NCI-H2196 (cell line): ENCODE measurements around the gene TRAPPC10.
"Not testable (repeated sequence)": the region's sequence is repeated elsewhere in the genome, so short reads cannot be mapped to it uniquely, and the experiment has no call there.

Experiments
- DNase-seq: peaks from one replicate; lab custom pipeline; 2025; ENCODE audit not compliant: unreplicated experiment; lab: John Stamatoyannopoulos, UW

The TRAPPC10 gene

DNA sequence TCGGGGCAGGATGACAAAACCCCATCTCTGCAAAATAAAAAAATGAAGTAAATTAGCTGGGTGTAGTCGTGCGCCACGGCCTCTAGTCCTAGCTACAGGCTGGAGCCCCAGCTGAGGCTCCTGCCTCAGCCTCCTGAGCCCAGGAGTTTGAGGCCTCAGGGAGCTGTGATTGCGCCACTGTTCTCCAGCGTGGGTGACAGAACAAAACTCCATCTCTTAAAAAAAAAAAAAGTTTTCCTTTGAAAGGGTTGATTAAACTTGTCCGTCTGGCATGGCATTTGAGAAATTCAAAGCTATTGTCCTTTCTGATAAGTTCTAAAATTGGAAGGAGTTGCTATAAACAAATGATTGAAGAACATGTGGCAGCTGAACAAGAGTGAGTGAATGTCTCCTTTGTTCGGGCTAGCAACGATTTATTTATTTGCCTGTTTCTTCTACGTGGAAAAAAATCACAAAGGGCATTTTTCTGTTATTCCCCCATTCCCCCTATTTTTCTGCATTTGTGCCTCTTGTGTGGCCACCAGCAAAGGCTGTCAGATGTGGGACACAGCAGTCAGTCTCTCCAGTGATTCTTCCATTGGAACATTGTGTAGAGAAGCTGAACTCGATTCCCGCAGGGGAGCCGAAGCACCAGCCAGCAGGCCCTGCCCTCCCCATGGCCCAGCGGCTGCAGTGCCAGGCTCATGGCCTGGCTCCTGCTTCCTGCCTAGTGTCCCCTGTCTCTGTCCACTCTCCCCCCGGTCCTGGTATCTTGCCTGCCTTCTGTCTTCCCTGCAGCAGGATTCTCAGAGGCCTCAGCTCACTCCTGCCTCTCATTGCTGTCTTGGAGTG lies 73.6 kb downstream of the TRAPPC10 start:
- DNase-seq: no peak

DNA sequence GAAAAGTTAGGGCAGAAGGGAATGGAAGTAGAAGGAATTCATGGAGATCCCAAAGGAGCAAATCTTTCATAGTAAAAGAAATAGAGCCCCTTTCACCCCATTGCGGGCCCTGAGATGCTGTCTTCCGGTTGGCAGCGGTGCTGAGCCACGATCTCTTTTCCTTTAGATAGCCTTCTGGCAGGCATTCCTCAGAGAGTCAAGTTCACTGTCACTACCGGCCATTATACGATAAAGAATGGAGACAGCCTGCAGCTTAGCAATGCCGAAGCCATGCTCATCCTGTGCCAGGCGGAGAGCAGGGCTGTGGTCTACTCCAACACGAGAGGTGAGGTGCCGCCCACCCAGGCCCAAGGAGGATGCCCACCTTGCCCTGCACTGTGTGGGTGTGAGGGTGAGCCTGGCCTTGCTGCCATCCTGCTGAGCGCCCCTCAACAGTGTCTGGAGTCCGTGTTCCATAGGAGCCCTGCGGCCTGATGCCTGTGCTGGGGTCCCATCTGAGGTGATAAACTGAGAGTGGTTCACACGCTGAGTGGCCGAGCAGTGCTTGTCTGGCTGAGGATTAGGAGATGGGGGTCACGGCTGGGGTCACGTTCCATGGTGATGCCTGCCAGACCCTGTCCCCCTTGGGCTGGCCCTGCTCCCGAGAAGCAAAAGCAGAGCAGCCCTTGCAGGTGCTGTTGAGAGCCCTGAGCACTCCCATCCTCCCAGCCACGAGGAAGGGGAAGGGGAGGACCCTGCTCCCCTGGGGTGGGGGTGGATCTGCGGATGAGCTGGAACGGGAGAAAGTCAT lies 74.7 kb downstream of the TRAPPC10 start:
- DNase-seq: no peak

DNA sequence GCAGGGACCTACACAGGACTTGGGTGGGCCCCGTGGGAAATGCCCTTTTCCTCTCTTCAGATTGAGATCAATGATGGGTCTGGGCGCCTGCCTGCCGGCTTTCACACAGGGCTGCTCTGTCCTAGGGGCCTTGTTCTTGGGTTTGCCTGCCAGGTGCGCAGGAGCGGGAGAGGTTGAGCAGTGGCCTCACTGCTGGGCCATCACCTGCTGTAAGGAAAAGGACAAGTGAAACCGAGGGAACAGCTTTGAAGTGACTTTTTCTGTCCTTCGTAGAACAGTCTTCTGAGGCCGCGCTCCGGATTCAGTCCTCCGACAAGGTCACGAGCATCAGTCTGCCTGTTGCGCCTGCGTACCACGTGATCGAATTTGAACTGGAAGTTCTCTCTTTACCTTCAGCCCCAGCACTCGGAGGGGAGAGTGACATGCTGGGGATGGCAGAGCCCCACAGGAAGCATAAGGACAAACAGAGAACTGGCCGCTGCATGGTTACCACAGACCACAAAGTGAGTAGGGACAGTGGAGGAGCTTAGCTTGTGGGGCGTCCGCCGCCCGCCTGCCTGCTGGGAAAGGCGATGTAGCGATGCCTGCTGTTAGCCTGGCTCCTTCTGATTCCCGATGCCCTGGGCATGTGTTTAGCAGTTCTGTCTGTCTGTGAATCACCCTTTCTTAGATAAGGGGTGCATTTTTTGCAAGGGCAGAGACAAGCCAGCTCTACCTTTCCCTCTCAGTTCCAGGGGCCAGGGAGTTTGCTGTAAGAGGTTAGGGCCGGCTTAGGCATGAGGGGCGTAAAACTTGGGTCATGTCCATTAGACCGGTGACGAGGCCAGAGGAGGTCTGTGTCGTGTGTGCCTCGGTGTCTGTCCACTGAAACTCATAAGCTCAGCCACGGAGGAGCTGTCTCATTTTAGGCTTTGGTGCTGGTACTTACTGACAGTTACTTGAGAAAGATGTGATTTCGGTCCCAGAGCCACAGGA lies 75.6 kb downstream of the TRAPPC10 start:
- no peak for DNase-seq

DNA sequence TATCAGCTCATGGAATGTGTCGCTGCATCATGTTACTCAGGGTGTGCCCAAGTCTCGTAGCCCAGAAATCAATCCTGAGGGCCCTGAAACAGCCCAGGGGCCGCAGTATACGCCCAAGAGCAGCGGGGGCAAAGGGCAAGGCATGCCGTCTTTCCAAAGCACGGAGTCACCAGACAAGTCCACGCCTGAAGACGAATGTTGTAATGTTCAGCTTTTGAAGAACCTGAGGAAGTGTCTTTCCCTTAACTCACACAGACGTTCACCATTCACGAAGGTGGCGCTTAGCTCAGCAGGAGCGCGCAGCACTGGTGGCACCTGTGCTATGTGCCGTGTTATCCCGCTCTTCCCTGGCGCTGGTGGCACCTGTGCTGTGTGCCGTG lies 76.3 kb downstream of the TRAPPC10 start:
- no peak for DNase-seq

DNA sequence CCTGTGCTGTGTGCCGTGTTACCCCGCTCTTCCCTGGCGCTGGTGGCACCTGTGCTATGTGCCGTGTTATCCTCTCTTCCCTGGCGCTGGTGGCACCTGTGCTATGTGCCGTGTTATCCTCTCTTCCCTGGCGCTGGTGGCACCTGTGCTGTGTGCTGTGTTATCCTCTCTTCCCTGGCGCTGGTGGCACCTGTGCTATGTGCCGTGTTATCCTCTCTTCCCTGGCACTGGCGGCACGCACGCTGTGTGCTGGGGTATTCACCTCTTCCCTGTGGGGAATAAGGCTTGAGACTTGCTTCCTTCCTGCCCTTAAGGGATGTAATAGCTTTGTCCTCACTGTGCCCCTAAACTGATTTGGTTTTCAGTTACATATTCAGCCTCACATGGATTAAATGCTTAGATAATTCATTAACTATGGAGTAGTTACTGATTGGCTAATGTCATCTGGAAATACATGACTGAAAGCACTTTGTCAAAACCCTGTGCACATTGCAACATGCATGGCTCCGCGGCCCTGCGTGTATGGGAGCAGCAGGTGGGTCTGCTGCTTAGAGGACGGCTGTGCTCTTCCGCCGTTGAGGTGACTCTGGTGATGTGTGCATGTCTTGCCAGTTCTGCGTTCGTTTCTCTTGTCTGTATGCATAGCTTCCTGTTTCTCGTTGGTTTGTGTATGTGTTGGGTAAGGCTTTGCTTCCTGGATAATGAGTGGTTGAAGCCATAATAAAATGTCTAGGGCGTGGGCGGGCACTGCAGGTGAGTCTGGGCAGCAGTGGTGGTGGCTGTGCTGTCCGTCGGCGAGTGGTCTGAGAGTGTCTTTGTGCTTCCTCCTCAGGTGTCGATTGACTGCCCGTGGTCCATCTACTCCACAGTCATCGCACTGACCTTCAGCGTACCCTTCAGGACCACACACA lies 77.1 kb downstream of the TRAPPC10 start:
- DNase-seq: no peak

DNA sequence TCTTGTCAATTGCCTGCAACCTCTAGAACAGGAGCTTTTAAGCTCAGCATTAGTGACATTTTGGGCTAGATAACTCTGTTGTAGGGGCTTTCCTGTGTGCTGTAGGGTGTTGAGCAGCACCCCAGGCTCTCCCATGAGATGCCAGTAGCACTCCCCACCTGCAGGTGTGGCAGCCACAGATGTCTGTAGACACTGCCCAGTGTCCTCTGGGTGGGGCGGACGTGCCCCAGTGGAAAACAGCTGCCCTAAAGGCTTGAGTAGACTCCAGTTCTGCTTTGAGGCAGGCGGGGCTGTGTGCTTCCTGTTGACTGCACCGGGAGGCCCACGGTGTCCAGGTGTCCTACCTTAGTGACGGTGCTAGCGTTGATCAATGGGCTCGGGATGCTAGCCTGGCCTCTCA lies 78.2 kb downstream of the TRAPPC10 start:
- DNase-seq: no peak

DNA sequence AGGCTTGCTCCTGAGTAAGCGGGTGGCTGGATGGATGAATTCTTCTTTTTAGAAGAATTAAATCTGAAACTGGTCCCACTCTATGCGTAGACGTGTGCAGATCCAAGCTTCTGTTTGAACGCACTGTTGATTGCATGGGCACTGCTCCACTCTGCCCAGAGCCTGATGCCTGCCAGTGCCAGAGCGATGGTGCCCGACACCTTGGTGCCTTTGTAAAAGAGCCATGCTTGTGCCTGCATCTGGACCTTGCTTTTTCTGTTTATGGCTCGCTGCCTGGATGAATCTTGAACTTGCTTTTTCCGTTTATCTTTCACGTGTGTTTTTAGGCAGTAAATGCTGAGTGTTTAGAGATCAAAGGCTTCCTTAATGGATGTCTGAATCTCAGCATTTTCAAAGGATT lies 80.1 kb downstream of the TRAPPC10 start:
- DNase-seq: no peak

DNA sequence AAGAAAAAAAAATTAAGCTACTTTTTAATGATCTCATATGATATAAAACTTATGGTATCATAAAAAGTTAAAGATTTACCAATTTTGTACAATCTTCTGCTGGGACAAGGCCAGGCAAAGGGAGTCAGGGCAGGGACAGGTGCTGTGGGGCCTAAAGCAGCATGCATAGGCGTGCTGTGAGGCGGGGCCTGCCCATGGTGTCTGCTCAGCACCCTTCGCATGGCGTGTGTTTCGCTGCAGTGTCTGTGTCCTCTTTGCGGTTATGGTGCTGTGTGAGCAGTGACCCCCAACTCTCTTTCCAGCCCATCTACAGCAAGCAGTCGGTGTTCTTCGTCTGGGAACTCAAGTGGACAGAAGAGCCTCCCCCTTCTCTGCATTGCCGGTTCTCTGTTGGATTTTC lies 81.7 kb downstream of the TRAPPC10 start:
- no peak for DNase-seq

DNA sequence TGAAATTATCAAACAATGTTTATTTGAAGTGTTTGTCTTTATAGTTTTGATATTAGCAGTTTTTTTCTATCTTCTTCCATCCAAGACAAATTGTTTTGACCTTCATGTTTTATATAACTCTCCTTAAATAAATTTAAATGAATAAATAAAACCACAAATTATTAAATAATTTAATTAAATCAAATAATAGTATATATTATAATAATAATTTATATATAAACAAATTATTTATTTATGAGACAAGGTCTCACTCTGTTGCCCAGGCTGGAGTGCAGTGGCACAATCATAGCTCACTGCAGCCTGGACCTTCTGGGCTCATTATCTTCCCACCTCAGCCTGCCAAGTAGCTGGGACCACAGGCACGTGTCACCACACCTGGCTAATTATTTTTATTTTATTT lies 82.7 kb downstream of the TRAPPC10 start:
- DNase-seq: no peak

DNA sequence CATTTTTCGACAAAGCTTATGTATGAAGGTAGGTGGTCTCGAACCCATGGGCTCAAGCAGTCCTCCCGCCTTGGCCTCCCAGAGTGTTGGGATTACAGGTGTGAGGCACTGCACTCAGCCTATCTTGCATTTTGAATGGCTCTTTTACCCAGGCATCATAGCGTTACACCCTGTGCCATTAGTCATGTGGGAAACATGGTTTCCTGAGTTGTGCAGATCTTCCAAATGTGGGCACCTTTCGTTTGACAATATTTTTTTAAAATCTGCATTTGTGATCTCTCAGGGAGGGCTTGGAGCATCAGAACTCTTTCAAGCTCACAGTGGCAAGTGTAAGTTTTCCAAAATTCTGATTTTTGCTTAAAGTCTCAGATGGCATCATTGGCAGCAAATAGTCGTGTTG lies 86.4 kb downstream of the TRAPPC10 start:
- not testable (repeated sequence) for DNase-seq

DNA sequence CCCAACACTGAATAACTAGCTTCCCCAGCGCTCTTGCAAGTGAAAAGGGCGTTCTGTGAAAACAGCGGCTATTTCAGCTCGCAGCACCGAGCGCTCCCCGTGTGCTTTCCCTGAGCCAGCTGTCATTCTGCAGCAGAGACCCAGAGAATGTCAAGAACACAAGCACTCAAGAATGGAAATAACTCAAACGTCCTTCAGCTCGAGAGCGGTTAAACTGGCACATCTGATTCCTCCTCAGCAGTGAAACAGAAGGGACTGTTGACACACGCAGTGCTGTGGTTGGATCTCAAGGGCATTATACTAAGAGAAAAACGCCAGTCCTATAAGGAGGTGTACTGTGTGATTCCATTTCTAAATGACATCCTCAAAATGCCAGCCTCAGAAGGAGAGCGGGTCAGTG lies 86.9 kb downstream of the TRAPPC10 start:
- DNase-seq: not testable (repeated sequence)

DNA sequence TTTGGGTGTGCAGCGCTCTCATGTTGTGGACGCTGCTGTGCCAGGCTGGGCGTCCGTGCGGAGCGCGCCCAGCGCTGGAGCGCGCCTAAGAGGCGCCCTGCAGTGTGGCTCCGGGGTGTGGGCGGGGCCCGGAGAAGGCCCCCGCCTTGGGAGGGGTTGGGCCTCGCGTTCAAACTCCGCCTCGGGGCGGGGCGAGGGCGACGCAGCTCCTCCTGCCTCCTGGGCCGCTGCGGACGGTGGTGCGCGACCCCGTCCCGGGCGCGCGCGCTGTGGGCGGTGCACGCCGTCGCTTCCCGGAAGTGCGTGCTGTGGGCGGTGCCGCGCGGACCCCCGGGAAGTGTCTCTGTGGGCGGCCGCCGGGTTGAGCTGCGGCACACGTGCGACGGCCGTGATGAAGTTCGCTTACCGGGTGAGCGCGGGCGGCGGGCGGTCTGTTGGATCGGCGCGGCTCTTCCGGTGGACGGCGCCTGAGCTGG lies 95.0 kb downstream of the TRAPPC10 start, which contains the start of gene PWP2:
TSS of gene PWP2 (plus strand) at position 374 of the 476 bp plus-strand sequence. CDS start at position 392, 18 bp downstream.
- DNase-seq: not testable (repeated sequence)

DNA sequence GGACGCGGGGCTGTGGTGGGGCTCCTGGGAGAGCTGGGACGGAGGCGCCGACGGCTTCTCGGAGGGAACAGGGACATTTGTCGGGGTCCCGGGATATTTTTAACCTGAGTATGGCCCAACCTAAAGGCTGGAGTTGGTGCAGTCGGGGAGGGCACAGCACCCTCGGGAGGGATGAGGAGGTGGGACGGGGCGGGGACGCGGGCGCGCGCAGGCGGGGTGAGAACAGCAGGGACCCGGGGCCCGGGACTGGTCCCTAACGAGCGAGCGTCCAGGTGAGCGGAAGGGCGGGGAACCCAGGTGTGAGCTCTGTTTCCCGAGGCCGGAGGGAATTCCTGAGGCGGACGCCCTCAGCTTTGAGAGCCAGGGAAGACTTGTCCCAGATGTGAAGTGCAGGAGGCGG lies 95.5 kb downstream of the TRAPPC10 start:
- not testable (repeated sequence) for DNase-seq

DNA sequence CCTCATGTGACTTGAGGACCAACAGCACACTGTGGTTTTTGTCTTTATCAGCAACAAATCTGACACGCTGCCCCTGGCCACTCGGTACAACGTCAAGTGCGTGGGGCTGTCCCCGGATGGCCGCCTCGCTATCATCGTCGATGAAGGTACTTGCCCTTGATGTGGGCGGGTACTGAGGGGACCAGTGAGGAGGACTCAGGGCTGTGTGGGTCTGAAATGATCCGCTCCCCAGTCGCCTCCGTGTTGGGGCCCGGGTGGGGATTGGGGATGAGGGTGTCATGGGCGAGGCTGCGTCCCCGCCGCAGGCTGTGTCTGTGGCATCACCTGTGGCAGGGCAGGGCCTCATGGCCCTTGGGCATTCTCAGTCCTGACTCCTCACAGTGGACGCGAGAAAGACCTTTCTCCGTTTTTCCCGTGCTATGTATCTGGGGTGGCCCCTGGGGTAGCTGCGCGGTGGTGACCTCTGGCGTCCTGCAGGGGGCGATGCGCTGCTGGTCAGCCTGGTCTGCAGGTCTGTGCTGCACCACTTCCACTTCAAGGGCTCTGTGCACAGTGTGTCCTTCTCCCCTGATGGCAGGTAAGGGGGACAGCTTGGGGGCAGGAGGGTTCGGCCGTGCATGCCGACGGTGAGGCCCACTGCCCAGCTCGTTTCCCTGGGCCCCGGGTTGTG lies 101.7 kb downstream of the TRAPPC10 start:
- DNase-seq: not testable (repeated sequence)

DNA sequence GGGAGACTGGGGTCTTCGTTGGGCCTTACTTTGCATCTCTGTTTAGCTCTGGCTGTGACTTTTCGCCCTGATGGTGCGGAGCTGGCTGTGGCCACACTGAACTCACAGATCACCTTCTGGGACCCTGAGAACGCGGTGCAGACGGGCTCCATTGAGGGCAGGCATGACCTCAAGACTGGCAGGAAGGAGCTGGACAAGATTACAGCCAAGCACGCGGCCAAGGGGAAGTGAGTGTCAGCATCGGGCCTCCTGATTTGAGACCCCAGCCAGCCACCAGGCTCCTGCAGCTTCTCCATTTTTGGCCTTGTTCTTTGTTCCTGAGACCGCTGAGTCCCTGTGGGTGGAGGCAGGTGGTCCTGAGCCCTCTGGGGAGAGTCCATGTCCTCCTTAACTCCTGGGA lies 110.0 kb downstream of the TRAPPC10 start:
- DNase-seq: not testable (repeated sequence)

DNA sequence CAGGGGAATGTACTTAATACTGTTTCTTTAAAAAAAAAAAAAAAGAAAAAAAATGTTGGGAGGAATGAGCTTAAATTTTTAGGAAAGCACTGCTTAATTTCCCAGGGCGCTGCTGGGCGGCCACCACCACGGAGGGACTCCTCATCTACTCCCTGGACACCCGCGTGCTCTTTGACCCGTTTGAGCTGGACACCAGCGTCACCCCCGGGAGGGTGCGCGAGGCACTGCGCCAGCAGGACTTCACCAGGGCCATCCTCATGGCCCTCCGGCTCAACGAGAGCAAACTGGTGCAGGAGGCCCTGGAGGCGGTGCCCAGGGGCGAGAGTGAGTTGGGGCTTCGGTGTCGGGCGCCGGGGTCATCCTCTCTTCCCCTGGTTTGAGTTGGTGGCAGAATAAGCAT lies 115.7 kb downstream of the TRAPPC10 start:
- DNase-seq: not testable (repeated sequence)

DNA sequence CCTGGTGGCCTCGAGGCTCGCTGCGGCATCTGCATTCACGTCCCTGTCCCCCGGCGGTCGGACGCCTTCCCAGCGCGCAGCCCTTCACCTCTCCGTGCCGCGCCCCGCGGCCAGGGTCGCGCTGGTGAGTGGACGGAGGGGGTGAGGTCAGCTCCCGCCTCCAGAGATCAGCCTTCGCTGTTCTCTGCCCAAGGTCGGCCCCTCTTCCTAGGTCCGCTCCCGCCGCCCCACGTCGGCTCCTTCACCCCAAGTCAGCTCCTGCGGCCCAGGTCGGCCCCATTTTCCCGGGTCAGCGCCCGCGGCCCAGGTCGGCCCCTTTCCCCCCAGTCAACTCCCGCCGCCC lies 121.6 kb downstream of the TRAPPC10 start:
- DNase-seq: not testable (repeated sequence)

DNA sequence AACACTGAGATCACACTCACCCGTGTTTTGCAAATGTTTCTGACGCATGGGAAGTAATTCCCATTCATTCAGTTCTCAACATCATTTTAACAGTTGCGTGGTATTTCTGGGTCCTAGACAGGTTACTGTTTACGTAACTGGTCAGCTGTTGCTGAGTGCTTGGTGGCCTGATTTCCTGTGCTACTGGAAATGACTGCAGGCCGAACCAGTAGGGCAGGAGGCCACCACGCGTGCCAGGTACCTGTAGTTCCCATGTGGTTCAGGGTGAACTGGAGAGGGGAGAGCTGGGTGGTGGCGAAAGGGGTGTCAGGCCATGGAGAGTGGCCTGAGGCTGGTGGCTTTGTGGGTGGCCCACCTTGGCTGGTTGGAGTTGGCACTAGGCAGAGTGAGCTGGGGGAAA lies 122.6 kb downstream of the TRAPPC10 start:
- DNase-seq: not testable (repeated sequence)

DNA sequence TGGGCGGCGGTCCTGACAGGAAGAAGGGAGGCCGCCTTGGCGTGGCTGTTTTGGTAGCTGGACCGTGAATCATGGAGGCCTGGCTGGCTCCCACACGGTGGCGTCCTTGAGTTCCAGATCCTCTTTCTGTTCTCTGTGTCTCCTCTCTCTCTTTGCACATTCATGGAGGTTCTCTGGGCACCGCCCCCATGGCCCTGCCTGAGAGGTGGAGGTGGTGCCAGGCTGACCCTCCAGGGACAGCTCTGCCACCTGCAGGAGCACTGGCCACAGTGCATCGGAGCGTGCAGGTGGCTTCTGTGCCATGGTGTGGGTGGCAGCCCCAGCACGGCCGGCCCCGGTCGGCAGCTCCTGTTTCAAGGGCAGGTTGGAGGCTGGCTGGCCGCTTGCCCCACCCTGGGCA lies 125.9 kb downstream of the TRAPPC10 start:
- DNase-seq: not testable (repeated sequence)
